Chondrocyte (in vitro differentiated cells): ENCODE data around the gene FXYD5. TPM values are rescaled to one million over a fixed set of nuclear protein-coding genes. Genes with fewer than 3 reads are reported as not detected.

Experiments
- DNase-seq: peaks from one replicate; pipeline ENCODE4 v3.0.0; 2021; ENCODE audit warnings: mixed read lengths, low spot score
- H3K27ac Mint-ChIP-seq: one replicate; pipeline ENCODE4 v1.8.0; 2021; ENCODE audit warnings: mild to moderate bottlenecking, moderate library complexity, mixed read lengths; ENCODE audit not compliant: unreplicated experiment
- H3K27me3 Mint-ChIP-seq: 2 replicates; pipeline ENCODE4 v1.8.0; 2021; ENCODE audit warnings: low read depth, mixed read lengths
- H3K36me3 Mint-ChIP-seq: 2 replicates; pipeline ENCODE4 v1.8.0; 2021; ENCODE audit warnings: low read depth, mixed read lengths
- H3K4me1 Mint-ChIP-seq: 2 replicates; pipeline ENCODE4 v1.8.0; 2021; ENCODE audit warnings: low read depth, mild to moderate bottlenecking, mixed read lengths
- H3K4me3 Mint-ChIP-seq: one replicate; pipeline ENCODE4 v1.8.0; 2021; ENCODE audit warnings: mild to moderate bottlenecking, moderate library complexity, mixed read lengths; ENCODE audit not compliant: unreplicated experiment
- H3K9me3 Mint-ChIP-seq: 2 replicates; pipeline ENCODE4 v1.8.0; 2021; ENCODE audit warnings: low read depth, mixed read lengths
- total RNA-seq: library from RNA; stranded (reverse); gene quantifications from 3 replicates; pipeline ENCODE4 v1.2.1, GENCODE V29; 2021
- TF ChIP-seq, protein P1 (sequence below): fragments of 200-600 bp; sonication (generic); IDR thresholded peaks from 2 replicates; pipeline ENCODE4 v1.5.0; 2021; ENCODE audit warnings: antibody characterized with exemption, mild to moderate bottlenecking, moderate library complexity

FXYD5 gene
- total RNA-seq, 1 donor from 2014 or later: 108 TPM

- H3K9me3 Mint-ChIP-seq: peaks cover 30% of the 10 kb centered on the region
- no peak overlapping the region for H3K27ac Mint-ChIP-seq
- H3K36me3 Mint-ChIP-seq: peaks cover 32% of the 10 kb centered on the region
- H3K27me3 Mint-ChIP-seq: no peaks in the 10 kb centered on the region
- peaks cover 29% of the 10 kb centered on the region for H3K4me1 Mint-ChIP-seq
- TF ChIP-seq, protein P1, sequence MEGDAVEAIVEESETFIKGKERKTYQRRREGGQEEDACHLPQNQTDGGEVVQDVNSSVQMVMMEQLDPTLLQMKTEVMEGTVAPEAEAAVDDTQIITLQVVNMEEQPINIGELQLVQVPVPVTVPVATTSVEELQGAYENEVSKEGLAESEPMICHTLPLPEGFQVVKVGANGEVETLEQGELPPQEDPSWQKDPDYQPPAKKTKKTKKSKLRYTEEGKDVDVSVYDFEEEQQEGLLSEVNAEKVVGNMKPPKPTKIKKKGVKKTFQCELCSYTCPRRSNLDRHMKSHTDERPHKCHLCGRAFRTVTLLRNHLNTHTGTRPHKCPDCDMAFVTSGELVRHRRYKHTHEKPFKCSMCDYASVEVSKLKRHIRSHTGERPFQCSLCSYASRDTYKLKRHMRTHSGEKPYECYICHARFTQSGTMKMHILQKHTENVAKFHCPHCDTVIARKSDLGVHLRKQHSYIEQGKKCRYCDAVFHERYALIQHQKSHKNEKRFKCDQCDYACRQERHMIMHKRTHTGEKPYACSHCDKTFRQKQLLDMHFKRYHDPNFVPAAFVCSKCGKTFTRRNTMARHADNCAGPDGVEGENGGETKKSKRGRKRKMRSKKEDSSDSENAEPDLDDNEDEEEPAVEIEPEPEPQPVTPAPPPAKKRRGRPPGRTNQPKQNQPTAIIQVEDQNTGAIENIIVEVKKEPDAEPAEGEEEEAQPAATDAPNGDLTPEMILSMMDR: no peak
- DNase-seq: no peak
- no peak overlapping the region for H3K4me3 Mint-ChIP-seq
These were observed 12.9 kb downstream of the FXYD5 start for GRCh38 chr19:35167251-35168119.

- Mint-ChIP-seq H3K4me1 (peaks cover 22% of the 10 kb centered on the region), H3K9me3 (peaks cover 23% of the 10 kb centered on the region), H3K27me3 (no peaks in the 10 kb centered on the region), H3K36me3 (peaks cover 29% of the 10 kb centered on the region), H3K4me3 (no peak overlapping the region), H3K27ac (no peak overlapping the region)
- TF ChIP-seq, protein P1: no peak
- no peak for DNase-seq
These were observed 13.7 kb downstream of the FXYD5 start for GRCh38 chr19:35168196-35168595.

- Mint-ChIP-seq H3K36me3 (peaks cover 19% of the 10 kb centered on the region), H3K4me1 (peaks cover 20% of the 10 kb centered on the region), H3K27ac (no peak overlapping the region), H3K27me3 (no peaks in the 10 kb centered on the region), H3K9me3 (peaks cover 15% of the 10 kb centered on the region), H3K4me3 (no peak overlapping the region)
- no peak for DNase-seq
- TF ChIP-seq, protein P1: no peak
These were observed 14.9 kb downstream of the FXYD5 start for GRCh38 chr19:35169221-35169995.

DNA sequence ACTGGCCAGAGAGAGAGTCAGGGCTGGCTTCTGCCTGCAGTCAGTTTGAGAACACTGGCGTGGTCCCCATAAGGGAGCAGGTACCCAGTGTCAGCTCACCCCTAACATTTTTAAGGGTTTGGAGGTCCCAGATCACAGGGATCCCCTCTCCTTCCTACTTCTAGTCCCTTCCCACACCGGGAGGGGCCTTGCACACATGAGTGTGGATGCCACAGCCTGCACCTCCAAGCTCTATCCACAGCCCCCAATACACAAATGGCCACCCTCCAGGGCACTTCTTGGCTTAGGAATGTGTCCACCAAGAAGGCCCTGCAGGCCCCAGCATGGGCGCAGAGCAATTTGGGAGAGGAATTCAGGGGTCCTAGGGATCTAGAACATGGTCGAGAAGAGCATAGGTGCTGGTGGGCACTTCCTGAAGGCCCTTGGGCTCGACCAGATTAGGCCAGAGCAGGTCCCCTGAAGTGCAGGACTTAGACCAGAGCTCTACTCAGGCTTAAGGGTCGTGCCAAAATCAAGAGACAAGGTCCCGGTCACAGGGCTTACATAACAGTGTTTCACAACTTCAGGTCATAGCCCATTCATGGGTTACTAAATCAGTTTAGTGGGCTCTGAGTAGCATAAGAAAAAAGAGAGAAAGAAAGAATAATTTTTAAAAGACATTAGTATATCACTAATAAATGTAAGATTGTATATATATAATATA lies 16.0 kb downstream of the FXYD5 start:
- no peak overlapping the region for H3K4me3 Mint-ChIP-seq
- DNase-seq: no peak
- no peak overlapping the region for H3K27ac Mint-ChIP-seq

More for the DNA sequence above, 16.0 kb downstream of the FXYD5 start:
- H3K9me3 Mint-ChIP-seq: peaks cover 10% of the 10 kb centered on the region
- peaks cover 20% of the 10 kb centered on the region for H3K4me1 Mint-ChIP-seq
- no peaks in the 10 kb centered on the region for H3K27me3 Mint-ChIP-seq
- H3K36me3 Mint-ChIP-seq: peaks cover 15% of the 10 kb centered on the region
- TF ChIP-seq, protein P1: no peak
